Heart right ventricle (tissue), 16 donors: ENCODE results near the gene BARHL1. TPM values are rescaled to one million over a fixed set of nuclear protein-coding genes. Genes with fewer than 3 reads are reported as not detected.

Experiments
- ATAC-seq, 8 donors: fragments of 200-7000 bp; cut with Tn5 transposase; one replicate each; pipeline ENCODE4 v1.9.1; 2020; ENCODE audit warnings: mild to moderate bottlenecking in 8 of 8, moderate library complexity in 8 of 8, moderate number of reproducible peaks in 1 of 8
- DNase-seq, 2 donors: peaks; one replicate each; pipeline ENCODE4 v3.0.0-alpha.2; 2020
- H3K27ac ChIP-seq, 10 donors: fragments of 200-600 bp; sonication (generic) in 2 of 10; one replicate each; pipeline versions ENCODE4 v1.5.0 to v1.8.0; 2020 to 2022; ENCODE audit warnings: mild to moderate bottlenecking in 3 of 10
- H3K27me3 ChIP-seq, 7 donors: fragments of 200-600 bp; one replicate each; pipeline ENCODE4 v1.8.0; 2021 to 2022; ENCODE audit warnings: mild to moderate bottlenecking in 2 of 7
- H3K36me3 ChIP-seq, 9 donors: fragments of 200-600 bp; sonication (generic) in 1 of 9; one replicate each; pipeline versions ENCODE4 v1.5.0 to v1.8.0; 2020 to 2022; ENCODE audit warnings: mild to moderate bottlenecking in 2 of 9
- H3K4me1 ChIP-seq, 9 donors: fragments of 200-600 bp; sonication (generic) in 1 of 9; one replicate each; pipeline versions ENCODE4 v1.5.0 to v1.8.0; 2020 to 2022; ENCODE audit warnings: mild to moderate bottlenecking in 4 of 9
- H3K4me3 ChIP-seq, 10 donors: fragments of 200-600 bp; sonication (generic) in 2 of 10; one replicate each; pipeline versions ENCODE4 v1.5.0 to v1.8.0; 2020 to 2022; ENCODE audit warnings: mild to moderate bottlenecking in 7 of 10, moderate library complexity in 2 of 10
- H3K9me3 ChIP-seq, 11 donors: fragments of 200-600 bp in 10 of 11; sonication (generic) in 2 of 11; one replicate each; pipeline versions ENCODE4 v1.5.0 to v1.8.0; 2013 to 2022; ENCODE audit warnings: mild to moderate bottlenecking in 2 of 11, control low read depth in 1 of 11, moderate library complexity in 1 of 11
- CTCF ChIP-seq, 9 donors: fragments of 200-600 bp; sonication (generic) in 2 of 9; IDR thresholded peaks; one replicate each; pipeline versions ENCODE4 v1.5.0 to v1.8.0; 2021 to 2022; ENCODE audit warnings: antibody characterized with exemption in 9 of 9, mild to moderate bottlenecking in 5 of 9, moderate library complexity in 1 of 9
- WGBS, 2 donors: extraction: QIAGEN DNeasy Blood & Tissue Kit; methylation state at CpG; one replicate each; pipeline ENCODE4 v1.1.7; 2013; ENCODE audit warnings: inconsistent platforms in 1 of 2; 5-methylcytosine and 5-hydroxymethylcytosine counted together
- intact Hi-C, 10 donors: fragments of 100-400 bp; cut with DNase I; formaldehyde crosslinking; loops; one replicate each; pipeline versions ENCODE4 v1.11.1 to v1.14.2; 2022
- polyA plus RNA-seq, 2 donors: library from polyadenylated mRNA; stranded (reverse); fragments of 200-250 nt; gene quantifications; one replicate each; pipeline ENCODE4 v1.2.3, GENCODE V29; 2013
- total RNA-seq, 10 donors: library from RNA; stranded (reverse); fragmentation: NEBNext Ultra II Directional in 3 of 10; extraction: Animal tissue kit (Norgen Biotek cat#: 25700) in 3 of 10; gene quantifications; one replicate each; pipeline versions ENCODE4 v1.2.1 to v1.2.4, GENCODE V29; 2021 to 2023
- donor health status: Arrhythmogenic right ventricular cardiomyopathy.
- donor health status: ischemic (EF 13 %, LVEDD 7.1; RV severe dilation, severe dysfunction).
- donor health status: healthy with polysubstance abuse.
- donor health status: DM: no; HTN: yes; CAD: no.
- donor health status: DM: no; HTN: no; CAD: no.
- donor health status: ischemic (EF 25% LVEDD 6.9; RV normal size, moderate dysfunction).
- donor health status: ischemic (EF 25% LVEDD 5.7; RV mildly dilated, moderate dysfunction).
- donor health status: healthy.
- donor health status: DM: yes; HTN: yes; CAD: no.
- donor health status: Ischemic cardiomyopathy.
- donor health status: ischemic (EF 35%, LVEDD 5.7; RV mildly dilated, moderate dysfunction).
- donor health status: nonischemic (EF 11% LVEDD 7.7; RV severe dilation, severe dysfunction).
- donor health status: DM: yes; HTN: yes; CAD: no.
- donor health status: PGD.
- donor health status: ischemic (EF 29% LVEDD 5.4; RV normal size, mild dysfunction).
- donor health status: nonischemic (EF 23%, LVEDD 6.1; RV moderate dilation, normal function).

BARHL1 gene
- total and polyA plus RNA-seq, 12 donors: not detected

- intact Hi-C loops: loop anchor here in 4 of 10 donors (5.0 kb wide), 3 partner anchors 70 to 220 kb away; partner anchors contain the start of gene CFAP77 (in 3 of the 4)
- no peaks in the 10 kb centered on the region for H3K36me3 ChIP-seq
- DNase-seq: no peak
Measured at GRCh38 chr9:132577119-132577518, 5.3 kb upstream of the BARHL1 start.

GRCh38 chr9:132578367-132578932 lies 4.0 kb upstream of the BARHL1 start:
- intact Hi-C loops: loop anchor here in 4 of 10 donors (5.0 kb wide), 3 partner anchors 71 to 219 kb away; partner anchors contain the start of gene CFAP77 (in 3 of the 4)
- peaks cover 34 to 97% (median 91%) of the 10 kb centered on the region in 7 donors for H3K27me3 ChIP-seq
- WGBS, 2 donors: 30 to 42% methylated on average over 7 of the region's 7 CpGs
- no peak overlapping the region for H3K4me3 ChIP-seq
- H3K36me3 ChIP-seq: no peaks in the 10 kb centered on the region
- TF ChIP-seq CTCF (IDR thresholded peaks at IDR 0.05): no peak
- H3K4me1 ChIP-seq: peaks cover 0 to 15% (median 4%) of the 10 kb centered on the region in 9 donors
- DNase-seq (no peak), ATAC-seq (no peak)
- H3K27ac ChIP-seq: no peak overlapping the region
- H3K9me3 ChIP-seq: no peaks in the 10 kb centered on the region

More at GRCh38 chr9:132577119-132577518, 5.3 kb upstream of the BARHL1 start:
- Histone ChIP-seq H3K27me3 (peaks cover 23 to 89% (median 82%) of the 10 kb centered on the region in 7 donors), H3K4me1 (peaks cover 0 to 12% (median 4%) of the 10 kb centered on the region in 9 donors), H3K4me3 (no peak overlapping the region), H3K27ac (no peak overlapping the region), H3K9me3 (no peaks in the 10 kb centered on the region)
- no peak for TF ChIP-seq CTCF (IDR thresholded peaks at IDR 0.05)
- no peak for ATAC-seq

- ATAC-seq: no peak
Measured at GRCh38 chr9:132579427-132579798, 3.0 kb upstream of the BARHL1 start.

More at GRCh38 chr9:132579427-132579798, 3.0 kb upstream of the BARHL1 start:
- no peak for DNase-seq
- no peak for TF ChIP-seq CTCF (IDR thresholded peaks at IDR 0.05)
- intact Hi-C loops: loop anchor here in 4 of 10 donors (5.0 kb wide), 3 partner anchors 72 to 218 kb away; partner anchors contain the start of gene CFAP77 (in 3 of the 4)
- no peak overlapping the region for H3K27ac ChIP-seq
- H3K9me3 ChIP-seq: no peaks in the 10 kb centered on the region
- H3K4me1 ChIP-seq: peaks cover 0 to 15% (median 4%) of the 10 kb centered on the region in 9 donors
- H3K4me3 ChIP-seq: no peak overlapping the region
- H3K27me3 ChIP-seq: peaks cover 34 to 100% (median 96%) of the 10 kb centered on the region in 7 donors
- no peaks in the 10 kb centered on the region for H3K36me3 ChIP-seq
- 8 to 9% methylated on average over 15 of the region's 15 CpGs for WGBS, 2 donors
